ENCODE data around the gene ARHGAP40.

DNA sequence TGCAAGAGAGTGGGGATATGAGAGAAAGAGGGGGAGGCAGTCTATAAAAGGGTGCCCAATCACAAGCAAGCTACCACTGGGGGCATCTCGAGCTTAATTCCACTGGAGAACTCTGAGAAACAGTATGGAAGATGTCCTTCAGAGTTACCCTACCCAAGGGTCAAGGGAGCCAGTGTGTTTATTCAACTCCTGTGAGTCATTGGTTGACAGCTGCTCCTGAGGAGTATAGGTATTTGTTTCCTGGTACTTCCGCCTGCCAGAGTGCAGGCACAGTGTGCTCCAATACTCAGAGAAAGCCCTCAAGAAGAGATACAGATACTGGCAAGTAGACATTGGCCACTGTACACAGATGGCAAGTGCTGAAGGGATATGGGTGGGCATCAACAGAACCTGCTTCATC lies 49.5 kb downstream of the ARHGAP40 start:
- TF ChIP-seq, protein P1, sequence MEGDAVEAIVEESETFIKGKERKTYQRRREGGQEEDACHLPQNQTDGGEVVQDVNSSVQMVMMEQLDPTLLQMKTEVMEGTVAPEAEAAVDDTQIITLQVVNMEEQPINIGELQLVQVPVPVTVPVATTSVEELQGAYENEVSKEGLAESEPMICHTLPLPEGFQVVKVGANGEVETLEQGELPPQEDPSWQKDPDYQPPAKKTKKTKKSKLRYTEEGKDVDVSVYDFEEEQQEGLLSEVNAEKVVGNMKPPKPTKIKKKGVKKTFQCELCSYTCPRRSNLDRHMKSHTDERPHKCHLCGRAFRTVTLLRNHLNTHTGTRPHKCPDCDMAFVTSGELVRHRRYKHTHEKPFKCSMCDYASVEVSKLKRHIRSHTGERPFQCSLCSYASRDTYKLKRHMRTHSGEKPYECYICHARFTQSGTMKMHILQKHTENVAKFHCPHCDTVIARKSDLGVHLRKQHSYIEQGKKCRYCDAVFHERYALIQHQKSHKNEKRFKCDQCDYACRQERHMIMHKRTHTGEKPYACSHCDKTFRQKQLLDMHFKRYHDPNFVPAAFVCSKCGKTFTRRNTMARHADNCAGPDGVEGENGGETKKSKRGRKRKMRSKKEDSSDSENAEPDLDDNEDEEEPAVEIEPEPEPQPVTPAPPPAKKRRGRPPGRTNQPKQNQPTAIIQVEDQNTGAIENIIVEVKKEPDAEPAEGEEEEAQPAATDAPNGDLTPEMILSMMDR (conservative IDR thresholded peaks at IDR 0.05 in 1 of 2, IDR thresholded peaks at IDR 0.05 in 1 of 2; ENCODE audit: low read depth in 1 of 2, low read length in 2 of 2) = no peak
- no peak for TF ChIP-seq EZH2 (IDR thresholded peaks at IDR 0.05; ENCODE audit: low read length, missing control alignments)
